ENCODE data around the gene NME5.
"Not testable (repeated sequence)": the region's sequence is repeated elsewhere in the genome, so short reads cannot be mapped to it uniquely, and the experiment has no call there.

Gene NME5

GRCh38 chr5:138078006-138078643 lies 61.1 kb downstream of the NME5 start:
- no CpG with 5 or more reads among the region's 1 CpG for WGBS, 2 experiments (ENCODE audit: insufficient coverage in 2 of 2)
- Histone ChIP-seq H3K36me3 (ENCODE audit: control insufficient read depth, insufficient read depth, low read length) (no peaks in the 10 kb centered on the region), H3K27ac (ENCODE audit: low read depth, low read length, severe bottlenecking) (no peak overlapping the region), H3K4me1 (ENCODE audit: control insufficient read depth, insufficient read depth, low read length, poor library complexity, severe bottlenecking) (no peaks in the 10 kb centered on the region), H3K9me3 (ENCODE audit: control insufficient read depth, low read length) (no peaks in the 10 kb centered on the region), H3K4me3 (ENCODE audit: extremely low read depth, insufficient read depth, low read length, poor library complexity, severe bottlenecking) (no peak overlapping the region)

DNA sequence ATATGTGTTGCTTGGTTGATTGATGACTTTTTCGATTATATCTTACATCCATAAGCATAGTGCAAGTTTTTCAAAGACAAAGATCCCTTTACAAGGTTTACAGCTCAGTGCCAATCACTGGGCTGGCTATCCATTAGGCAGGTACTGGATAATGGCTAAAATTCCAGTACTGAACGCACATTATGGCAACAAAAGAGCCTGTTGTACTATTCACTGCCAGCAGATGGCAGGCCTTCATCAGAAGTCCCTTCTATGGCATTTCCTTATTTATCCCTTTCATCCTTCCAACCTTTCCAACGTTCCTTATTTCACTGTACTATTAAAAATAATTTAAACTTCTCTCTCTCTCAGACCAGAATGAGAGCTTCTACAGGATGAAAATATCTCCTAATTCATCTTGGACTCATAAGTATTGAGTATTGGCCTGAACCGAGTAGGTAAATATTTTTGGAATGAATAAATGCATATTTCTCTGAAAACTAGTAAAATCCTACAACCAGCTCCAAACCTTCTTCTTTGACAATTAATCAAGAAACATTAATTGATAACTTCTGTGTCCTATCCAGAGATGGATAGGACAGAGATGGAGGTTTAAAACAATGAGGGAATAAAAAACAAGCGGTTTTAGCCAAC lies 62.0 kb downstream of the NME5 start:
- no peak overlapping the region for H3K4me3 ChIP-seq (ENCODE audit: extremely low read depth, insufficient read depth, low read length, poor library complexity, severe bottlenecking)
- no peaks in the 10 kb centered on the region for H3K9me3 ChIP-seq (ENCODE audit: control insufficient read depth, low read length)
- 0 to 48% methylated on average over 1 to 2 of the region's 5 CpGs for WGBS, 2 experiments (ENCODE audit: insufficient coverage in 2 of 2)
- H3K27ac ChIP-seq (ENCODE audit: low read depth, low read length, severe bottlenecking), result no peak overlapping the region
- H3K36me3 ChIP-seq (ENCODE audit: control insufficient read depth, insufficient read depth, low read length), result no peaks in the 10 kb centered on the region
- no peaks in the 10 kb centered on the region for H3K4me1 ChIP-seq (ENCODE audit: control insufficient read depth, insufficient read depth, low read length, poor library complexity, severe bottlenecking)

- not testable (repeated sequence) for H3K9me3 ChIP-seq (ENCODE audit: control insufficient read depth, low read length); H3K4me3 ChIP-seq (ENCODE audit: extremely low read depth, insufficient read depth, low read length, poor library complexity, severe bottlenecking); H3K36me3 ChIP-seq (ENCODE audit: control insufficient read depth, insufficient read depth, low read length); H3K27ac ChIP-seq (ENCODE audit: low read depth, low read length, severe bottlenecking); H3K4me1 ChIP-seq (ENCODE audit: control insufficient read depth, insufficient read depth, low read length, poor library complexity, severe bottlenecking)
- WGBS, 2 experiments (ENCODE audit: insufficient coverage in 2 of 2), result 93 to 99% methylated on average over 11 to 13 of the region's 32 CpGs
These were observed 69.2 kb downstream of the NME5 start for GRCh38 chr5:138070026-138070425.

DNA sequence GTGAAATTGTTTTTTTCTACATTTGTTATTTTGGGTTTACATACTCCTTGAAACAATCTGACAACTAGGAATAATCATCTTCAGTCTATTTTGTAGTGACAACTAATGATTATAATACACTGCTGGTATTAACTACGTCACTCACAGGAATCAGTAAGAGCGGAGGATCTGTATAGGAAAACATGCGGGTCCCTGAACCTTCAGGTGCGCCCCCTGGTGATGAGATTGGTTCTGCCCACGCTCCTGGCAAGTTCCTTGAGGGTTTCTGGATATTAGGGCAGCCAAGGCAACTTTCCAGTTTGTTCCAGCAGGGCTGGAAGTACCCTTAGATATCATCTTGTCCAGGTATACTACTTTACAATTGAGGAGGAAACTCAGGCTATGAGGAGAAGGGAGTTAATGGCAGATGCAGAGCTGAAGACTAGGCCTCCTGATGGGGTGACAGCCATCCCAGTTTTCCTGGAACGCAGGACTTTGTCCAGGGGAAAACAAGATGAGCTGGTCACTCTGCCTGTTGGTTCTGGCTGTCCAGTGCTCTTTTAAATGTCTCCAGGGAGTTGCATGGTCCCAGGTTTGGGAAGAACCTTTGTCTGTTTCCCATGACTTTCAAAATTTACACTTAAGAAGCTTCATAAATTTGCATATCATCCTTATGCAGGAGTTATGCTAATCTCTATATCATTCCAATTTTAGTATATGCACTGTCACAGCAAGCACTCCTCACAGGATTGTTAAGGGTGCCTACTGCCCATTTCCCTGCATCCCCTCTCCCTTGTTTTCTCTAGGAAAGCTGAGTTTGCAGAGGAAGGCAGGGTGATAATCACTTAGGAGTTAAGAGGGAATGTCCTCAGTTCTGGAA lies 70.3 kb downstream of the NME5 start:
- Histone ChIP-seq H3K4me1 (ENCODE audit: control insufficient read depth, insufficient read depth, low read length, poor library complexity, severe bottlenecking) (no peaks in the 10 kb centered on the region), H3K4me3 (ENCODE audit: extremely low read depth, insufficient read depth, low read length, poor library complexity, severe bottlenecking) (no peak overlapping the region), H3K27ac (ENCODE audit: low read depth, low read length, severe bottlenecking) (no peak overlapping the region), H3K36me3 (ENCODE audit: control insufficient read depth, insufficient read depth, low read length) (no peaks in the 10 kb centered on the region), H3K9me3 (ENCODE audit: control insufficient read depth, low read length) (no peaks in the 10 kb centered on the region)
- 40 to 66% methylated on average over 5 to 6 of the region's 6 CpGs for WGBS, 2 experiments (ENCODE audit: insufficient coverage in 2 of 2)

GRCh38 chr5:138067945-138068344 lies 71.3 kb downstream of the NME5 start:
- H3K27ac ChIP-seq (ENCODE audit: low read depth, low read length, severe bottlenecking), result no peak overlapping the region
- no peaks in the 10 kb centered on the region for H3K4me1 ChIP-seq (ENCODE audit: control insufficient read depth, insufficient read depth, low read length, poor library complexity, severe bottlenecking)
- 94 to 97% methylated on average over 5 to 7 of the region's 8 CpGs for WGBS, 2 experiments (ENCODE audit: insufficient coverage in 2 of 2)
- no peak overlapping the region for H3K4me3 ChIP-seq (ENCODE audit: extremely low read depth, insufficient read depth, low read length, poor library complexity, severe bottlenecking)
- no peaks in the 10 kb centered on the region for H3K36me3 ChIP-seq (ENCODE audit: control insufficient read depth, insufficient read depth, low read length)
- no peaks in the 10 kb centered on the region for H3K9me3 ChIP-seq (ENCODE audit: control insufficient read depth, low read length)
